Measurements from ENCODE around the gene HOXA11.

The HOXA11 gene

DNA sequence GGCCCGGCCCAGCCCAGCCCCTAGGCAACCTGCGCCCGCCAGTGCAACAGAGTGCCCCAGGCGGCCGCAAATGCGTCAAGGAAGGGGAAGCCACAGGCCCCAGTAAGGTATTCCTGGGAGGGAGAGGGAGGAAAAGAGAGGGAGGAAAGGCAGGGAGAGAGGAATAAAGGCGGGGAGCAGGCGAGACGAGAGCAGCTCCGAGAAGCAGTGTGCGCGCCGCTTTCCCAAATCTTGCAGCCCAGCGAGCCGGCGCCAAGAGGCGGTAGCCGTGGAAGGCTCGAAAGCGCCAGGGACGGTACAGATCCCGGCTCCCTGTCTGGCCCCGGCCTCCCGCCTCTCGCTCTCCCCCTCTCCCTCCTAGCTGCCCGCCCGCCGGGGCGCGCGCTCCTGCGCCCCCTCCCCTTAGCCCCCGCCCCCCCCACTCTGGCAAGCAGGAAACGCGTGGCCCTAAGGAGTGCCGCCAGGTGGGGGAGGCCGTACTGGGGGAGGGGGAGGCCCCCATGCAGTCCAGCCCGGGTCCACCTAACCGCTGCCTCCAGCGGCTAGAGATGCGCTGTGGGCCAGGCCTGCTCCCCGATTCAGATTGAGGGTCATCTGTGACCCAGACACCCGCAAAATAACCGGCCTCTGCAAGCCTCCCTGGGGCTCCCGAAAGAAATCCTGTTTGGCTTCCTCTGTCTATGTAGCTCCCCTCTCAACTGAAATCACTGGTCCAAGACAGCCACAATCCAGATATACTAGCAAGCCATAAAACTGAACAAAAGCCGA is 15.2 kb downstream of the HOXA11 start:
- peak; percentile 37 for DNase-seq (ENCODE audit: low spot score)

DNA sequence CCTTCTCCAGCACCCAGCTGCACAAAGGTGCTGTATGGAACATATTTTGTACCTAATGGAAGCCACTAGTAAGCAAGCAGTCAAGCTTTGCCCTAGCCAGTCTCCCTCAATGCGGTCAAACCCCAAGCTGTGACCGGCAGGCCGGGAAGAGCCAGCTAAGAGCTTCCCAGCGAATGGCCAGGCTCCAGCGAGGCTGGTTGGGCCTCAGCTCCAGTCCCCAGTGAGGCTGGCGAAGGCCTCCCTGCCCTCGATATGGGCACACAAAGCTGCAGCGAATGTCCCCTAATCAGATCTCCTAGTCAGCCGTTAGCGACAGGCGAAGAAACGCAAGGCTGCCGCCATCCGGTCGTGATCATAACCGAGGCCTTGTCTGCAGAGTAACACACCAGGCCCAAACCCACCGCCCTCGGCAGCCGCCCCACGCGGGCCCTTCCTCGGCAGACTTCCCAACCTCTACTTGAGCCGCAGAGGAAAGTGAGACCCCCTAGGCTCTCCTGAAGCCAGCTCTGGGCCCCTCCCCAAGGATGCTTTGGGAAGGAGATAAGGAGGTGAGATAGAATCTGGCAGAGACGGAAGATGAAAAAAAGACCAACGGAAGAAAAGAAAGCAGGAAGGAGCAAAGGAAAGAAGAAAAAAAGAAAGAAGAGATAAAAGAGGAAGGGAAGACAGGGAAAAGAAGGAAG is 16.6 kb downstream of the HOXA11 start:
- DNase-seq (ENCODE audit: low spot score): peak; percentile 38

DNA sequence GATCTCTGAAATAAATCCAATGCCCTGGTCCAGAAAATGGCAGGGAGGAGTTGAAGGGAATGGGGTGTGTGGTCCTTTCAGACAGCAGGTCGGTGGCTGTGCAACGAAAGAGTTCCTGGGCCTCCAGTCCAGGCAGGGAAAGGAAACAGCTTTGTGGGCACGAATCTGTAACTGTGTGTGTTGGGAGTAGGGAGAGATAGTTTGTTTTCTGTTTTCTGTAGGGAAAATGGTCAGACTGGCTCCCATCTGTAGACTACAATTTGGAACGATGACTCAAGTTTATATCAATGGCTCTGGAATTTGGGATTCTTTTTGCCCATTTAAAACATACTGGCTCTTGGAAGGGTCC is 17.1 kb downstream of the HOXA11 start:
- DNase-seq (ENCODE audit: low spot score): peak; percentile 35

- peak; percentile 76 for DNase-seq (ENCODE audit: low spot score)
Measured at GRCh38 chr7:27166531-27167505, 18.2 kb downstream of the HOXA11 start.

- DNase-seq (ENCODE audit: low spot score): peak; percentile 31
Measured at GRCh38 chr7:27165996-27166530, 19.0 kb downstream of the HOXA11 start.

GRCh38 chr7:27165089-27165995 is 19.7 kb downstream of the HOXA11 start, which contains the start of gene HOXA9:
Gene HOXA9, minus strand, starts transcription at chr7:27165537. Its CDS starts 80 bp downstream, at chr7:27165457.
- DNase-seq (ENCODE audit: low spot score): peak; percentile 91

- DNase-seq (ENCODE audit: low spot score): peak; percentile 65
Measured at GRCh38 chr7:27164367-27165088, 20.5 kb downstream of the HOXA11 start.

- DNase-seq (ENCODE audit: low spot score): no peak
Measured at GRCh38 chr7:27164045-27164366, 21.0 kb downstream of the HOXA11 start.

DNA sequence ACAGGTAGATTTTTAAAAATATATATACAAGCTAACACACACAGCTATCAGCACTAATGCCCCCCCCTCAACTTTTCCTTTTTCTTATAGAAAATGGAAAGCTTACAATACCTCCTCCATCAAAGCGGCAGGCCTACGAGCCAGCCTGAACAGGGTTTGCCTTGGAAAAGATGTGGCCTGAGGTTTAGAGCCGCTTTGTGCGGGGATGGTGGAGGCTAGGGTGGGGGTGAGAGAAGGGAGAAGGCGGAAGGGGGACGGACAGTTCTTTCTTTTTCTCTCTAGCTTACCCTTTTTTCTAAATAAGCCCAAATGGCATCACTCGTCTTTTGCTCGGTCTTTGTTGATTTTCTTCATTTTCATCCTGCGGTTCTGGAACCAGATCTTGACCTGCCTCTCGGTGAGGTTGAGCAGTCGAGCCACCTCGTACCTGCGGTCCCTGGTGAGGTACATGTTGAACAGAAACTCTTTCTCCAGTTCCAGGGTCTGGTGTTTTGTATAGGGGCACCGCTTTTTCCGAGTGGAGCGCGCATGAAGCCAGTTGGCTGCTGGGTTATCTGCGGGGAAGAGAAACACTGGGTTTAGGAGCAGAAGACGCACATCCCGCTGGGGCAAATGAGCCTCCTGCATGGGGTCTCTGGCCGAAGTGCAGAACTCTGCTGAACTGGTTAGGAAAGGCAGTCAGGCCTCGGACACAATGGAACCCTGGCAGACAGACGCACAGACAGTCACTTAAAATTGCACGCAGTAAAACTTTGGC is 21.6 kb downstream of the HOXA11 start:
- no peak for DNase-seq (ENCODE audit: low spot score)

GRCh38 chr7:27162561-27163287 is 22.3 kb downstream of the HOXA11 start:
- DNase-seq (ENCODE audit: low spot score): no peak

DNA sequence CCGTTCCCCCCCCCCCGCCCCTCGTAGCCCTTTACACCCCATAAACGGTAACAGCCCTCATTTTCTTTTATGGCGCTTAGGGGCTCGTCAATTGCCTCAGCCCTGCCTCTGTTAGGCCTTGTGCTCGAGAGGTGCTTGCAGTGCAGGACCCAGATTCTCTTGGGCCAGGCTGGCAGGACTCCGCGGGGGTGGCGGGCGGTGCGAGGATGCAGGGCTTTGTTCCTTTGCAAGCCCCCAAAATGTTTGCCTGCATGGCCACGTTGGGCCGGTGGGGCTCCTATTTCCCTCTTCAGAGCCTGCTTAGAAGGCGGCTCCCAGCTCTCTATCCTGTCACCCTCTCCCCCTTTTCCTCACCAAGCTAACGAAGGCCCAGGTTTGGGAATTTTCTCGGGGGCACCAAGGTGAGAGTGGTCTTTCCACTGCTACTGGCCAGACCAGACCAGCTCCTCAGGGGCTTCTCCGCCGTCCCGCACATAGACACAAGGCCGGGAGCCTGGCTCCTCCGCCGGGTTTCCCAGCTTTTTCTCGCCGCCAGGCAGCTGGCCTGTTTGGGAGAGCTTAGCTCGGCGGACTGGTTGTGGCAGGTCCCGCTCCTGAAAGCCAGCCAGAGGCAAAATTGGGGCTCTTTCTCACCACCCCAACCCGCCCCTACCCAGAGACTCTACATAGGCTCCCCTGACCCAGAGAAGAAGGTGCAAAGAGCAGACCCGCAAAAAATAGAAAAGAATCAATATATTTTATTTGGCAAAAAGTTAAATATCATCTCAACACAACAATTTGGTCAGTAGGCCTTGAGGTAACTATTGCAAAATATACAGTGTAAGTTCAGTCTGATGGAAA is 23.1 kb downstream of the HOXA11 start:
- DNase-seq (ENCODE audit: low spot score): no peak

- no peak for DNase-seq (ENCODE audit: low spot score)
Measured at GRCh38 chr7:27161214-27161720, 23.8 kb downstream of the HOXA11 start.

- peak; percentile 82 for DNase-seq (ENCODE audit: low spot score)
Measured at GRCh38 chr7:27160546-27161213, 24.4 kb downstream of the HOXA11 start.

GRCh38 chr7:27160145-27160545 is 24.9 kb downstream of the HOXA11 start:
- no peak for DNase-seq (ENCODE audit: low spot score)

- no peak for DNase-seq (ENCODE audit: low spot score)
Measured at GRCh38 chr7:27159266-27160144, 25.5 kb downstream of the HOXA11 start.

Measured in GM03348 (cell line).